PC-9 (cell line): Measurements from ENCODE around the gene AXIN2.

ENCODE experiments used
- CTCF ChIP-seq: fragments of 200-600 bp; sonication (generic); conservative IDR thresholded peaks from 2 replicates; pipeline ENCODE4 v1.6.1; 2017; ENCODE audit warnings: mixed run types, antibody characterized with exemption, mild to moderate bottlenecking, moderate library complexity
- EZH2 ChIP-seq: fragments of 200-600 bp; sonication (generic); IDR thresholded peaks from 2 replicates; pipeline ENCODE4 v1.8.0; 2017; ENCODE audit warnings: antibody characterized with exemption, low read depth

DNA sequence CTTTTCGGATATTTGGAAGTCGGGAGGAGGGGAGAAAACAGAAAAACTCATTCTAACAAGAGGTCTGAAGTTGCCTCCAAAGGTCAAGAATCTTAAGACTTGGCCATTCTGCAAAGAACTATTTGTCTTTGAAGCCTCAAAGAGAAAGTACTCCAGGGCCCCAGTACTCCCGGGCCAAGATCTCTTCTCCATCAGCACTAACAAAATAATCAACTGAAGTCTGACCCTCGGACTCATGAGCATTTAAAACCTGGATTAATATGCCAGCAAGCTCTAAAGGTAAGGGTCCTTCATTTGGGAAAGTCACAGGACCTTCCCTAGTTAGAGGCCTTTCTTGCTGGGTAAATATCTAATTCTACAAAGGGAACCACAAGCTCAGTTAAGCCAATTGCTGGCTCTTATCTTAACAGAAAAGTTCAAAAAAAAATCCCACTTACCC lies 4.5 kb downstream of the AXIN2 start:
- no peak for TF ChIP-seq CTCF
- TF ChIP-seq EZH2, result no peak
